ENCODE measurements around the gene GAA.
A peak's percentile ranks its signal among the peaks of the same experiment; 100 is the strongest.

The GAA gene

GRCh38 chr17:80101011-80101945 lies at the start of gene GAA:
Gene GAA (plus strand): TSS chr17:80101581. CDS start chr17:80104587, 3,006 bp downstream.
- ATAC-seq (peak; percentile 84), DNase-seq (peak; percentile 95)

GRCh38 chr17:80051681-80052080 lies 49.7 kb upstream of the GAA start:
- DNase-seq = no peak
- no peak for ATAC-seq

GRCh38 chr17:80053102-80053501 lies 48.3 kb upstream of the GAA start:
- DNase-seq (no peak), ATAC-seq (no peak)

GRCh38 chr17:80055597-80055996 lies 45.8 kb upstream of the GAA start:
- DNase-seq (no peak), ATAC-seq (no peak)

GRCh38 chr17:80058311-80058955 lies 42.9 kb upstream of the GAA start:
- ATAC-seq (no peak), DNase-seq (no peak)

- no peak for ATAC-seq
- no peak for DNase-seq
Observed at GRCh38 chr17:80060644-80061043, 40.7 kb upstream of the GAA start.

- ATAC-seq (no peak), DNase-seq (no peak)
Observed at GRCh38 chr17:80061421-80061820, 40.0 kb upstream of the GAA start.

- DNase-seq (no peak), ATAC-seq (no peak)
Observed at GRCh38 chr17:80063830-80064585, 37.4 kb upstream of the GAA start.

GRCh38 chr17:80064696-80065095 lies 36.7 kb upstream of the GAA start:
- ATAC-seq (no peak), DNase-seq (no peak)

- ATAC-seq = no peak
Observed at GRCh38 chr17:80065478-80066170, 35.8 kb upstream of the GAA start.

GRCh38 chr17:80067393-80067986 lies 33.9 kb upstream of the GAA start:
- ATAC-seq (no peak), DNase-seq (no peak)

More at GRCh38 chr17:80065478-80066170, 35.8 kb upstream of the GAA start:
- DNase-seq = no peak

- ATAC-seq (no peak), DNase-seq (no peak)
Observed at GRCh38 chr17:80068301-80069222, 32.8 kb upstream of the GAA start.

- ATAC-seq = no peak
- no peak for DNase-seq
Observed at GRCh38 chr17:80070375-80071115, 30.8 kb upstream of the GAA start.

GRCh38 chr17:80071116-80071841 lies 30.1 kb upstream of the GAA start:
- ATAC-seq (no peak), DNase-seq (no peak)

- DNase-seq (no peak), ATAC-seq (no peak)
Observed at GRCh38 chr17:80072410-80072809, 29.0 kb upstream of the GAA start.

- DNase-seq (no peak), ATAC-seq (no peak)
Observed at GRCh38 chr17:80080081-80080480, 21.3 kb upstream of the GAA start.

GRCh38 chr17:80081596-80081995 lies 19.8 kb upstream of the GAA start:
- DNase-seq = no peak
- peak; percentile 29 for ATAC-seq

- DNase-seq (peak; percentile 69), ATAC-seq (peak; percentile 62)
Observed at GRCh38 chr17:80082403-80083135, 18.8 kb upstream of the GAA start.

Data from stimulated activated naive CD8-positive, alpha-beta T cell treated with anti-CD3 and anti-CD28 coated beads, Interleukin-15, Interleukin-2, amounts not matched to agents 100 U/mL and 50 U/mL, for 24 hours (primary cell).